Spleen (tissue), 7 donors: Measurements from ENCODE around the gene ATP10A.

Experiments
- POLR2A ChIP-seq, 3 donors: fragments of 450-650 bp; IDR thresholded peaks; one replicate each; pipeline ENCODE4 v1.5.1; 2017; ENCODE audit warnings: antibody characterized with exemption in 3 of 3, mild to moderate bottlenecking in 1 of 3
- TF ChIP-seq, protein P1 (sequence below), 11 experiments: fragments of 200-600 bp in 7 of 11; fragments of 450-650 bp in 4 of 11; sonication (generic) in 4 of 11; IDR thresholded peaks in 8 of 11; conservative IDR thresholded peaks in 3 of 11; 1 replicate in 7 of 11; 2 replicates in 4 of 11; pipeline versions ENCODE4 v1.4.0 to v1.8.0; 2016 to 2021; ENCODE audit warnings: antibody characterized with exemption in 11 of 11, inconsistent platforms in 4 of 11, mild to moderate bottlenecking in 1 of 11
- donor health status: DM: no; HTN: no; CAD: no; lungs with moderate emphysema.
- donor health status: DM: no; HTN: no; CAD: no.
- donor health status: DM: no; HTN: no; CAD: no.

DNA sequence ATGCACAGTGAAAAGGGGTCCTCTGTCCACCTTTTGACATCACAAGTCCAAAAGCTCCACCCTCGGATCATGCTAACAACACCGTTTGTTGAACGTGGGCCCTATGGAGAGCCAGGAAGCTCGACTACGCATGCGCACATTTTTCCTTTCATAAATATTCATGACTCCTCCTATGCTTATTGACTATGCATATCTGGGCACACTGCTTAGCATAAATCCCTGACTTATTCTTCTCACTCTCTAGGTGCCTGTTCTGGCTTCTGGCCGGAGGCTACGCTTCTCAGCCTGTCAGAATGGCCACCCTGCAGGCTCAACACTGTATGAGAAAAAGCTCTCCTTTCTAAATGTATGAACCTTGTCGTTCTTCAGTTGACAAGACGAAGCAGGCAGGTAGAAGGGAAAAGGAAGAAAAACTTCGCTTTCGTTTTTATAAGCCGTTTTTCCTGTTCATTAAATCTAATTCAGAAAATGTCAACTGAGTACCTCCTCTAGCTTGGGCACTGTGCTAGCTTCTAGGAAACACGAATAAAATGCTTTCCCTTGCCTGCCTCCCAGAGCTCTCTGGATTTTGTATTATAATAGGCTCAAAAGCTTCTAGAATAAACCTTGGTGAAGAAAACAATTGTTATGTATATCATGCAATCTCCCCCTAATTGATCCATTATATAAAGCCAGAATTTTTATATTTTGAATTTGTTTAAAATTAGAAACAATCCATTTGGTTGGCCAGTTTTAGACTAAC is 207.7 kb downstream of the ATP10A start:
- TF ChIP-seq, protein P1, sequence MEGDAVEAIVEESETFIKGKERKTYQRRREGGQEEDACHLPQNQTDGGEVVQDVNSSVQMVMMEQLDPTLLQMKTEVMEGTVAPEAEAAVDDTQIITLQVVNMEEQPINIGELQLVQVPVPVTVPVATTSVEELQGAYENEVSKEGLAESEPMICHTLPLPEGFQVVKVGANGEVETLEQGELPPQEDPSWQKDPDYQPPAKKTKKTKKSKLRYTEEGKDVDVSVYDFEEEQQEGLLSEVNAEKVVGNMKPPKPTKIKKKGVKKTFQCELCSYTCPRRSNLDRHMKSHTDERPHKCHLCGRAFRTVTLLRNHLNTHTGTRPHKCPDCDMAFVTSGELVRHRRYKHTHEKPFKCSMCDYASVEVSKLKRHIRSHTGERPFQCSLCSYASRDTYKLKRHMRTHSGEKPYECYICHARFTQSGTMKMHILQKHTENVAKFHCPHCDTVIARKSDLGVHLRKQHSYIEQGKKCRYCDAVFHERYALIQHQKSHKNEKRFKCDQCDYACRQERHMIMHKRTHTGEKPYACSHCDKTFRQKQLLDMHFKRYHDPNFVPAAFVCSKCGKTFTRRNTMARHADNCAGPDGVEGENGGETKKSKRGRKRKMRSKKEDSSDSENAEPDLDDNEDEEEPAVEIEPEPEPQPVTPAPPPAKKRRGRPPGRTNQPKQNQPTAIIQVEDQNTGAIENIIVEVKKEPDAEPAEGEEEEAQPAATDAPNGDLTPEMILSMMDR (IDR thresholded peaks at IDR 0.05 in 8 of 11, conservative IDR thresholded peaks at IDR 0.05 in 3 of 11), result no peak
- no peak for TF ChIP-seq POLR2A (IDR thresholded peaks at IDR 0.05)
